Mesenchymal stem cell (in vitro differentiated cells and primary cell): ENCODE data around the gene OSBPL3.
A peak's percentile ranks its signal among the peaks of the same experiment; 100 is the strongest.

Experiments used
- DNase-seq: peaks from one replicate; pipeline ENCODE4 v3.0.0-alpha.2; 2013
- H2AFZ ChIP-seq: one replicate; pipeline ENCODE4 v1.6.1; 2013; ENCODE audit warnings: low read depth, mild to moderate bottlenecking, control low read depth, inconsistent platforms, low read length, moderate library complexity
- H2AK5ac ChIP-seq: 2 replicates; pipeline ENCODE4 v1.6.1; 2013; ENCODE audit warnings: low read length, moderate library complexity, mild to moderate bottlenecking, inconsistent platforms; ENCODE audit not compliant: severe bottlenecking
- H2BK120ac ChIP-seq: one replicate; pipeline ENCODE4 v1.6.1; 2013; ENCODE audit warnings: low read depth, mild to moderate bottlenecking, inconsistent platforms, low read length, moderate library complexity
- H2BK12ac ChIP-seq, 2 experiments: one replicate each; pipeline ENCODE4 v1.6.1; 2013; ENCODE audit warnings: inconsistent platforms in 2 of 2, low read length in 2 of 2, mild to moderate bottlenecking in 2 of 2, moderate library complexity in 2 of 2, control low read depth in 1 of 2
- H2BK15ac ChIP-seq: one replicate; pipeline ENCODE4 v1.6.1; 2013; ENCODE audit warnings: mild to moderate bottlenecking, low read depth, inconsistent platforms; ENCODE audit not compliant: poor library complexity, severe bottlenecking
- H2BK5ac ChIP-seq: 2 replicates; pipeline ENCODE4 v1.6.1; 2013; ENCODE audit warnings: low read depth, mild to moderate bottlenecking, low read length, control low read depth, inconsistent platforms; ENCODE audit not compliant: poor library complexity, severe bottlenecking
- H3K14ac ChIP-seq, 2 experiments: one replicate each; pipeline ENCODE4 v1.6.1; 2013; ENCODE audit warnings: inconsistent platforms in 2 of 2, low read length in 2 of 2, control low read depth in 1 of 2, mild to moderate bottlenecking in 1 of 2, moderate library complexity in 1 of 2
- H3K18ac ChIP-seq, 2 experiments: one replicate each; pipeline ENCODE4 v1.6.1; 2013; ENCODE audit warnings: inconsistent platforms in 2 of 2, low read length in 2 of 2, control low read depth in 1 of 2, low read depth in 1 of 2, mild to moderate bottlenecking in 1 of 2
- H3K23ac ChIP-seq, 2 experiments: one replicate each; pipeline ENCODE4 v1.6.1; 2013; ENCODE audit warnings: inconsistent platforms in 2 of 2, low read length in 2 of 2, mild to moderate bottlenecking in 2 of 2, moderate library complexity in 2 of 2, control low read depth in 1 of 2
- H3K27ac ChIP-seq: 2 replicates; pipeline ENCODE4 v1.5.1; 2013; ENCODE audit warnings: mild to moderate bottlenecking, moderate library complexity, low read length, control low read depth, inconsistent platforms; ENCODE audit not compliant: poor library complexity, severe bottlenecking
- H3K27me3 ChIP-seq, 2 experiments: 2 replicates each; pipeline versions ENCODE4 v1.6.1 to v1.7.0; 2013; ENCODE audit warnings: low read length in 2 of 2, mild to moderate bottlenecking in 2 of 2, moderate library complexity in 2 of 2, control low read depth in 1 of 2, inconsistent platforms in 1 of 2; ENCODE audit not compliant: control insufficient read depth in 1 of 2, insufficient read depth in 1 of 2
- H3K36me3 ChIP-seq, 2 experiments: 2 replicates each; pipeline versions ENCODE4 v1.6.1 to v1.7.0; 2013; ENCODE audit warnings: low read length in 2 of 2, control low read depth in 1 of 2, inconsistent platforms in 1 of 2, low read depth in 1 of 2, mild to moderate bottlenecking in 1 of 2; ENCODE audit not compliant: insufficient read depth in 2 of 2, control insufficient read depth in 1 of 2
- H3K4ac ChIP-seq, 2 experiments: one replicate each; pipeline ENCODE4 v1.6.1; 2013; ENCODE audit warnings: inconsistent platforms in 2 of 2, low read length in 2 of 2, mild to moderate bottlenecking in 2 of 2, moderate library complexity in 2 of 2, control low read depth in 1 of 2, low read depth in 1 of 2
- H3K4me1 ChIP-seq: 2 replicates; pipeline ENCODE4 v1.6.1; 2013; ENCODE audit warnings: low read depth, low read length, control low read depth; ENCODE audit not compliant: control insufficient read depth, insufficient read depth
- H3K4me2 ChIP-seq: 2 replicates; pipeline ENCODE4 v1.6.1; 2013; ENCODE audit warnings: low read length, mild to moderate bottlenecking, inconsistent platforms; ENCODE audit not compliant: poor library complexity, severe bottlenecking
- H3K4me3 ChIP-seq, 2 experiments: 2 replicates each; pipeline versions ENCODE4 v1.5.1 to v1.7.0; 2013; ENCODE audit warnings: low read length in 2 of 2, mild to moderate bottlenecking in 2 of 2, control low read depth in 1 of 2, low read depth in 1 of 2; ENCODE audit not compliant: insufficient read depth in 1 of 2
- H3K79me1 ChIP-seq: replicated peaks from 2 replicates; pipeline ENCODE4 v1.6.1; 2013; ENCODE audit warnings: mild to moderate bottlenecking, control low read depth, low read length, inconsistent platforms; ENCODE audit not compliant: poor library complexity, severe bottlenecking
- H3K9ac ChIP-seq: 2 replicates; pipeline ENCODE4 v1.7.0; 2013; ENCODE audit warnings: mild to moderate bottlenecking, low read length, moderate library complexity
- H3K9me3 ChIP-seq: 2 replicates; pipeline ENCODE4 v1.7.0; 2013; ENCODE audit warnings: mild to moderate bottlenecking, low read length; ENCODE audit not compliant: control insufficient read depth
- H4K8ac ChIP-seq: one replicate; pipeline ENCODE4 v1.6.1; 2013; ENCODE audit warnings: inconsistent platforms, mild to moderate bottlenecking, low read length, moderate library complexity
- H4K91ac ChIP-seq: one replicate; pipeline ENCODE4 v1.6.1; 2013; ENCODE audit warnings: mild to moderate bottlenecking, low read length, inconsistent platforms
- WGBS: methylation state at CpG from one replicate; pipeline ENCODE4 v1.1.7; 2013; ENCODE audit warnings: mixed read lengths; 5-methylcytosine and 5-hydroxymethylcytosine counted together

OSBPL3 gene

DNA sequence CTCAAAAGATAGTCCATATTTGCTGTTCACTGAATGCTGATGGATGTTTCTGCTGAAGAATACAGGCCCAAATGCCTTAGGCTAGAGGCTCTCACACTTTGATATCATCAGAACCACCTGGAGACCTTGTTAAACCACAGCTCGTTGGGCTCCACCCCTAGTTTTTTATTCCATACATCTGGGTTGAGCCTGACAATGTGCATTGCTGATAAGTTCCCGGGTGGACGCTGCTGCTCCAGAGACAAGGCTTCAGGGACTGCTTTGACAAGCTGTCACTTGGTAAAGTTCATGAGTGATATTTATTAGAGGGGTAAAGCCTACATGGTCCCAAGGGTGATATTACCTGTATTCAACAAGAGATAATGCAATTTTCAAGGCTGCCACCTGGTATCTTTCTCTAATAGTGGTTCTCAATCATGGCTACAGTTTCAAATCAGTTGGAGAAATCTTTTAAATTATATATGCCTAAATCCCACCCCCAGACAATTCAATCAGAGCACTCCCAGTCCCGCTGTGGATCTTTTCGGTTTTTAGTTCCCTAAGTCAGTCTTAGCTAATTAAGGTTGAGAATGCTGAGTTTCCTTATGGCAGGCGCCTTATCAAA lies 115.7 kb downstream of the OSBPL3 start:
- WGBS, result 97% methylated on average over 6 of the region's 6 CpGs
- H3K18ac ChIP-seq, result no peak overlapping the region
- H3K9me3 ChIP-seq, result no peaks in the 10 kb centered on the region
- peaks cover 4% of the 10 kb centered on the region for H3K79me1 ChIP-seq
- H3K4ac ChIP-seq, result no peak overlapping the region
- no peak overlapping the region for H3K4me2 ChIP-seq
- no peak overlapping the region for H3K23ac ChIP-seq
- H2AK5ac ChIP-seq, result no peak overlapping the region
- no peak for DNase-seq
- H3K9ac ChIP-seq, result no peak overlapping the region
- H2BK15ac ChIP-seq, result no peak overlapping the region
- H3K4me3 ChIP-seq, result no peak overlapping the region
- no peak overlapping the region for H4K91ac ChIP-seq
- H3K36me3 ChIP-seq, result peaks cover 14 to 93% of the 10 kb centered on the region in 2 experiments
- H2BK120ac ChIP-seq, result no peak overlapping the region
- H2BK12ac ChIP-seq, result no peak overlapping the region
- H3K14ac ChIP-seq, result no peak overlapping the region
- no peaks in the 10 kb centered on the region for H3K4me1 ChIP-seq
- H3K27me3 ChIP-seq, result no peaks in the 10 kb centered on the region
- no peak overlapping the region for H3K27ac ChIP-seq
- H2AFZ ChIP-seq, result no peak overlapping the region
- H4K8ac ChIP-seq, result no peak overlapping the region
- H2BK5ac ChIP-seq, result no peak overlapping the region

DNA sequence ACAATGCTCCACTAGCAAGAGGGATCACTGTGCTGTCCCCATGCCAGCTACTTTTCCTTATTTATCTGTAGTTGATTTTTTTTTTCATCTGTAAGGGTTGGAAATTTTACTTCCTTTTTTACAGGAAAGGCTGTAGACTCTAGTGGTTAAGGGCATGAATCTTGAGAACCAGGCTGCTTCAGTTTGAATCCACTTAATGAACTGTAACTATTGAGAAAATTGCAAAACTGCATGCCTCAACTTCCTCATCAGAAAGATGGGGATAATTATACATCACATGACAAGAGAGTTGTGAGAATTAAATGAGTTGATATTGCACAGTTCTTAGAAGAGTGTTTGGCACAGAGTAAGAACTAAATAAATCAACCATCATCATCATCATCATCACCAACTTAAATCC lies 116.4 kb downstream of the OSBPL3 start:
- DNase-seq, result no peak
- no peak overlapping the region for H2AK5ac ChIP-seq
- no peaks in the 10 kb centered on the region for H3K4me1 ChIP-seq
- no peak overlapping the region for H3K9ac ChIP-seq
- H2BK15ac ChIP-seq, result no peak overlapping the region
- no peaks in the 10 kb centered on the region for H3K9me3 ChIP-seq
- H3K27me3 ChIP-seq, result no peaks in the 10 kb centered on the region
- no peak overlapping the region for H3K27ac ChIP-seq
- no peak overlapping the region for H3K18ac ChIP-seq
- H2AFZ ChIP-seq, result no peak overlapping the region
- H3K4me3 ChIP-seq, result no peak overlapping the region
- no peak overlapping the region for H3K23ac ChIP-seq
- no peak overlapping the region for H3K14ac ChIP-seq
- no peak overlapping the region for H2BK12ac ChIP-seq
- H2BK120ac ChIP-seq, result no peak overlapping the region
- H3K79me1 ChIP-seq, result peaks cover 4% of the 10 kb centered on the region
- H2BK5ac ChIP-seq, result no peak overlapping the region
- H4K8ac ChIP-seq, result no peak overlapping the region
- no peak overlapping the region for H4K91ac ChIP-seq
- H3K4ac ChIP-seq, result no peak overlapping the region
- H3K36me3 ChIP-seq, result peaks cover 14 to 92% of the 10 kb centered on the region in 2 experiments
- H3K4me2 ChIP-seq, result no peak overlapping the region

DNA sequence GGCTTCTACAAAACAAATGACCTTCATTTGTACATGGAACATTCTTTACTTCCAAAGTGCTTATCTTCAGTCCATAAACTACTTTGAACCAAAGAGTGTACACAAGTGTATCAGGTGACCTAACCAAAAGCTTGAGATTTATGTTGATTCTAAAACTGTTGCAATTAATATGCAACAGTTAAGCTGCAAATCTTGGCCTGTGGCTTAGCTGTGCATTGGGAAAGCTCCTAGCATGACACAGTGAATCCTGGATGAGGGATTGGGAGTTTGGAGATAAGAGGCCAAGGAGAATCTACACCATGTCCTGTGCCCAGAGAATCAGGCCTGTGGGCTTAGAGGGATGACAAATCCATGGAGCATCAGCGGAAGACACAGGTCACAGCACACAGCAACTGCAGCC lies 117.5 kb downstream of the OSBPL3 start:
- no peak overlapping the region for H3K27ac ChIP-seq
- H2BK12ac ChIP-seq, result peak overlapping the region in 1 of 2 experiments; percentile 72
- no peak overlapping the region for H3K4me3 ChIP-seq
- no peak overlapping the region for H2AK5ac ChIP-seq
- H3K18ac ChIP-seq, result no peak overlapping the region
- H3K4me1 ChIP-seq, result no peaks in the 10 kb centered on the region
- no peak overlapping the region for H3K4ac ChIP-seq
- no peak overlapping the region for H3K9ac ChIP-seq
- H4K8ac ChIP-seq, result no peak overlapping the region
- no peaks in the 10 kb centered on the region for H3K9me3 ChIP-seq
- H2AFZ ChIP-seq, result no peak overlapping the region
- no peak overlapping the region for H2BK120ac ChIP-seq
- no peak for DNase-seq
- peaks cover 14 to 94% of the 10 kb centered on the region in 2 experiments for H3K36me3 ChIP-seq
- H3K4me2 ChIP-seq, result no peak overlapping the region
- no peak overlapping the region for H2BK5ac ChIP-seq
- H4K91ac ChIP-seq, result no peak overlapping the region
- peak overlapping the region in 1 of 2 experiments; percentile 70 for H3K14ac ChIP-seq
- H2BK15ac ChIP-seq, result no peak overlapping the region
- 100% methylated on average over 1 of the region's 1 CpG for WGBS
- H3K23ac ChIP-seq, result no peak overlapping the region
- no peaks in the 10 kb centered on the region for H3K27me3 ChIP-seq
- peaks cover 4% of the 10 kb centered on the region for H3K79me1 ChIP-seq

DNA sequence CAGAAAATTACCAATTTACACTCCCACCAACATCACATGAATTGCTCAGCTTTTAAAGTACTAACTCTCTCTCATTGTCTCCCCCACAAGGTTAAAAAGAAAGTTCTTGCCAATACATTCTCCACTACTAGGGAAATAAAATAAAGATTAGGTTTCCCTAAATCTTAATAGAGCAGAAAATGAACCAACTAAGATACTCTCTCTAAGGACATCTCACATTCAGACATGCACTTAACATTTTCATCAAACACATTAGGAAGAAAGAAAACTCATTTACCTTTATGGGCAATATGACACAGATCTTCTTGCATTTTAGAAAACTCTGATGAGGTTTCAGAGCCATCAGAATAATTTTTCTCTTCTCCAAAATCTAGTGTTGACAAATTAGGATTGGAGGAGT lies 118.6 kb downstream of the OSBPL3 start:
- no peak overlapping the region for H2AFZ ChIP-seq
- no peak overlapping the region for H2AK5ac ChIP-seq
- H3K27me3 ChIP-seq, result no peaks in the 10 kb centered on the region
- H3K9ac ChIP-seq, result no peak overlapping the region
- H3K36me3 ChIP-seq, result peaks cover 13 to 95% of the 10 kb centered on the region in 2 experiments
- no peak overlapping the region for H3K4me2 ChIP-seq
- no peak overlapping the region for H2BK15ac ChIP-seq
- no peak overlapping the region for H3K23ac ChIP-seq
- no peak overlapping the region for H3K14ac ChIP-seq
- DNase-seq, result no peak
- no peak overlapping the region for H3K4ac ChIP-seq
- H2BK120ac ChIP-seq, result no peak overlapping the region
- H2BK5ac ChIP-seq, result no peak overlapping the region
- no peaks in the 10 kb centered on the region for H3K9me3 ChIP-seq
- H3K27ac ChIP-seq, result no peak overlapping the region
- no peak overlapping the region for H4K91ac ChIP-seq
- H4K8ac ChIP-seq, result no peak overlapping the region
- peaks cover 2% of the 10 kb centered on the region for H3K79me1 ChIP-seq
- no peak overlapping the region for H2BK12ac ChIP-seq
- H3K4me1 ChIP-seq, result no peaks in the 10 kb centered on the region
- H3K18ac ChIP-seq, result no peak overlapping the region
- no peak overlapping the region for H3K4me3 ChIP-seq
